B cell (primary cell): Measurements from ENCODE around the gene SMAD2. TPM values are rescaled to one million over a fixed set of nuclear protein-coding genes. Genes with fewer than 3 reads are reported as not detected.

Experiments used
- ATAC-seq: fragments of 200-7000 bp; cut with Tn5 transposase; one replicate; pipeline ENCODE4 v1.10.0; 2021; ENCODE audit warnings: low read depth, mild to moderate bottlenecking, moderate number of reproducible peaks, moderate library complexity
- CTCF ChIA-PET: fragments of 350-600 bp; sonication (Branson Sonifier 250); formaldehyde crosslinking; loops from one replicate; lab custom pipeline; 2021; ENCODE audit warnings: antibody characterized with exemption, inconsistent platforms; lab: Charles Lee
- POLR2A ChIA-PET: fragments of 350-600 bp; sonication (Branson Sonifier 250); formaldehyde crosslinking; loops from one replicate; lab custom pipeline; 2021; ENCODE audit warnings: antibody characterized with exemption; lab: Charles Lee
- DNase-seq: peaks from one replicate; pipeline ENCODE4 v3.0.0; 2013
- H2AFZ ChIP-seq: 2 replicates; pipeline ENCODE4 v1.6.1; 2012; ENCODE audit warnings: mild to moderate bottlenecking, low read depth, low read length; ENCODE audit not compliant: insufficient read depth, poor library complexity, severe bottlenecking
- H3K27ac ChIP-seq, 2 donors: 1 replicate in 1 of 2; 2 replicates in 1 of 2; pipeline ENCODE4 v1.5.1; 2012 to 2013; ENCODE audit warnings: low read length in 2 of 2, mild to moderate bottlenecking in 2 of 2, moderate library complexity in 1 of 2
- H3K27me3 ChIP-seq, 4 experiments: fragments of 200-600 bp in 1 of 4; sonication (generic) in 1 of 4; replicated peaks in 1 of 4; 1 replicate in 2 of 4; 2 replicates in 2 of 4; pipeline versions ENCODE4 v1.6.1 to v1.7.0; 2013 to 2016; ENCODE audit warnings: low read length in 3 of 4, mild to moderate bottlenecking in 2 of 4, mixed read lengths in 1 of 4, moderate library complexity in 1 of 4; ENCODE audit not compliant: insufficient read depth in 4 of 4, control insufficient read depth in 3 of 4; ENCODE audit errors: control extremely low read depth in 1 of 4
- H3K36me3 ChIP-seq, 2 experiments: replicated peaks in 1 of 2; 1 replicate in 1 of 2; 2 replicates in 1 of 2; pipeline versions ENCODE4 v1.6.1 to v1.7.1; 2013; ENCODE audit warnings: low read length in 1 of 2; ENCODE audit not compliant: insufficient read depth in 2 of 2, control insufficient read depth in 1 of 2; ENCODE audit errors: control extremely low read depth in 1 of 2, extremely low read depth in 1 of 2
- H3K4me1 ChIP-seq, 2 donors: fragments of 200-600 bp in 1 of 2; sonication (generic) in 1 of 2; 1 replicate in 1 of 2; 2 replicates in 1 of 2; pipeline versions ENCODE4 v1.5.1 to v1.6.1; 2013 to 2017; ENCODE audit warnings: low read length in 2 of 2; ENCODE audit not compliant: control insufficient read depth in 2 of 2, insufficient read depth in 2 of 2
- H3K4me2 ChIP-seq: replicated peaks from 2 replicates; pipeline ENCODE3; 2012; ENCODE audit warnings: mild to moderate bottlenecking, low read depth, low read length; ENCODE audit not compliant: poor library complexity, severe bottlenecking
- H3K4me3 ChIP-seq, 5 experiments: fragments of 200-600 bp in 1 of 5; sonication (generic) in 1 of 5; 1 replicate in 3 of 5; 2 replicates in 2 of 5; pipeline versions ENCODE4 v1.5.1 to v1.7.0; 2011 to 2016; ENCODE audit warnings: low read length in 4 of 5, mild to moderate bottlenecking in 4 of 5, low read depth in 2 of 5, control low read depth in 1 of 5, moderate library complexity in 1 of 5; ENCODE audit not compliant: insufficient read depth in 1 of 5; ENCODE audit errors: control extremely low read depth in 1 of 5, extremely low read depth in 1 of 5
- H3K79me2 ChIP-seq: fragments of 200-600 bp; sonication (generic); one replicate; pipeline ENCODE4 v1.6.0; 2016; ENCODE audit warnings: low read length; ENCODE audit not compliant: control insufficient read depth, insufficient read depth
- H3K9ac ChIP-seq: fragments of 200-600 bp; sonication (generic); 2 replicates; pipeline ENCODE4 v1.6.1; 2017; ENCODE audit warnings: mild to moderate bottlenecking, low read length, moderate library complexity
- H3K9me3 ChIP-seq, 3 donors: one replicate each; pipeline versions ENCODE4 v1.6.1 to v1.7.1; 2013; ENCODE audit warnings: low read length in 2 of 3; ENCODE audit not compliant: control insufficient read depth in 2 of 3, insufficient read depth in 1 of 3; ENCODE audit errors: control extremely low read depth in 1 of 3
- H4K20me1 ChIP-seq: 2 replicates; pipeline ENCODE4 v1.6.0; 2012; ENCODE audit warnings: mild to moderate bottlenecking, low read length; ENCODE audit not compliant: insufficient read depth, control insufficient read depth, poor library complexity, severe bottlenecking
- H3K27ac Mint-ChIP-seq: one replicate; pipeline ENCODE4 v1.8.0; 2021; ENCODE audit warnings: mixed read lengths
- H3K27me3 Mint-ChIP-seq: one replicate; pipeline ENCODE4 v1.8.0; 2021; ENCODE audit warnings: mixed read lengths
- H3K4me1 Mint-ChIP-seq: one replicate; pipeline ENCODE4 v1.8.0; 2021; ENCODE audit warnings: mixed read lengths
- H3K4me3 Mint-ChIP-seq: one replicate; pipeline ENCODE4 v1.8.0; 2021; ENCODE audit warnings: mixed read lengths
- H3K9me3 Mint-ChIP-seq: one replicate; pipeline ENCODE4 v1.8.0; 2022; ENCODE audit warnings: mixed read lengths; ENCODE audit not compliant: insufficient read depth
- EZH2 ChIP-seq: IDR thresholded peaks from 2 replicates; pipeline ENCODE4 v1.6.1; 2012; ENCODE audit warnings: borderline replicate concordance, low read depth, mild to moderate bottlenecking, moderate library complexity, low read length; ENCODE audit not compliant: insufficient read depth, poor library complexity, severe bottlenecking
- WGBS: methylation state at CpG from one replicate; pipeline ENCODE4 v1.1.5; 2013; ENCODE audit warnings: missing lambda C conversion rate; ENCODE audit not compliant: insufficient coverage; 5-methylcytosine and 5-hydroxymethylcytosine counted together
- intact Hi-C: fragments of 100-400 bp; cut with micrococcal nuclease; formaldehyde crosslinking; loops from one replicate; pipeline ENCODE4 v1.10.0; 2022
- polyA plus RNA-seq: library from polyadenylated mRNA; depleted of rRNA; stranded (reverse); fragments of >200 nt; gene quantifications from 2 replicates; pipeline ENCODE4 v1.2.3, GENCODE V29; 2012
- total RNA-seq, 2 donors: library from RNA; stranded (reverse); fragments of 120-200 nt in 1 of 2; gene quantifications; 1 replicate in 1 of 2; 2 replicates in 1 of 2; pipeline versions ENCODE4 v1.2.3 to v1.2.4, GENCODE V29; 2013 to 2022
- TF ChIP-seq, protein P1 (sequence below): fragments of 200-600 bp; IDR thresholded peaks from one replicate; pipeline ENCODE4 v1.8.0; 2022; ENCODE audit warnings: antibody characterized with exemption, mild to moderate bottlenecking

The SMAD2 gene
- total and polyA plus RNA-seq, 2 donors (not counting 1 experiment from before 2014, with no cell fraction given) = 23.4 to 139 TPM

DNA sequence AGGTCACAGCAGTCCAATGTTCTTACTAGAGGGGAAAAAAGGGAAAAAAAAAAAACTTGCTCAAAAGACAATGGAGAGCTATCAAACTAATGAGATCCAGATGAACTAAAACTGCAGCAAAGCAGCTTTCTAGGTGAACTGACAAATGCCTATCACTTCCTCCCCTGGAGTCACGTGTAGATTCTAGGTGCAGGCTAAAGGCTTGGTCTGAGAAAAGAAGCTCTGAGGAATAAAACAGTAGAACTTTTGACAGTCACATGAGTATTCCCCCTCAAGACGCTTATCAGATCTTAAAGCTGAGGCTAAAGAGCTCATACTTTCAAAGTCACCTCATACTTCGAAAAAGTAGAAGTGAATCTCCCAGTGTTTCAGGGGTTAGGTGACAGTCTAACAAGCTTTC lies 42.3 kb downstream of the SMAD2 start:
- WGBS = no CpG with 5 or more reads among the region's 3 CpGs
- no peak overlapping the region for H3K27ac ChIP-seq
- H3K4me2 ChIP-seq = no peak overlapping the region
- no peak overlapping the region for H3K4me3 Mint-ChIP-seq
- H3K79me2 ChIP-seq = peaks cover 9% of the 10 kb centered on the region
- ATAC-seq (no peak), DNase-seq (no peak)
- no peaks in the 10 kb centered on the region for H3K9me3 ChIP-seq
- peaks cover 80% of the 10 kb centered on the region for H4K20me1 ChIP-seq
- ChIA-PET POLR2A (no interaction called here), CTCF (no interaction called here)
- no peaks in the 10 kb centered on the region for H3K27me3 ChIP-seq
- H2AFZ ChIP-seq = no peak overlapping the region
- no peak overlapping the region for H3K27ac Mint-ChIP-seq
- H3K9ac ChIP-seq = no peak overlapping the region
- peaks cover 0 to 26% of the 10 kb centered on the region in 2 experiments for H3K36me3 ChIP-seq
- TF ChIP-seq, protein P1, sequence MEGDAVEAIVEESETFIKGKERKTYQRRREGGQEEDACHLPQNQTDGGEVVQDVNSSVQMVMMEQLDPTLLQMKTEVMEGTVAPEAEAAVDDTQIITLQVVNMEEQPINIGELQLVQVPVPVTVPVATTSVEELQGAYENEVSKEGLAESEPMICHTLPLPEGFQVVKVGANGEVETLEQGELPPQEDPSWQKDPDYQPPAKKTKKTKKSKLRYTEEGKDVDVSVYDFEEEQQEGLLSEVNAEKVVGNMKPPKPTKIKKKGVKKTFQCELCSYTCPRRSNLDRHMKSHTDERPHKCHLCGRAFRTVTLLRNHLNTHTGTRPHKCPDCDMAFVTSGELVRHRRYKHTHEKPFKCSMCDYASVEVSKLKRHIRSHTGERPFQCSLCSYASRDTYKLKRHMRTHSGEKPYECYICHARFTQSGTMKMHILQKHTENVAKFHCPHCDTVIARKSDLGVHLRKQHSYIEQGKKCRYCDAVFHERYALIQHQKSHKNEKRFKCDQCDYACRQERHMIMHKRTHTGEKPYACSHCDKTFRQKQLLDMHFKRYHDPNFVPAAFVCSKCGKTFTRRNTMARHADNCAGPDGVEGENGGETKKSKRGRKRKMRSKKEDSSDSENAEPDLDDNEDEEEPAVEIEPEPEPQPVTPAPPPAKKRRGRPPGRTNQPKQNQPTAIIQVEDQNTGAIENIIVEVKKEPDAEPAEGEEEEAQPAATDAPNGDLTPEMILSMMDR = no peak
- no peak for TF ChIP-seq EZH2
- intact Hi-C loops = no loop called here
- H3K4me1 ChIP-seq = no peaks in the 10 kb centered on the region
- H3K27me3 Mint-ChIP-seq = no peaks in the 10 kb centered on the region
- H3K4me3 ChIP-seq = no peak overlapping the region
- peaks cover 3% of the 10 kb centered on the region for H3K4me1 Mint-ChIP-seq
- H3K9me3 Mint-ChIP-seq = no peaks in the 10 kb centered on the region

DNA sequence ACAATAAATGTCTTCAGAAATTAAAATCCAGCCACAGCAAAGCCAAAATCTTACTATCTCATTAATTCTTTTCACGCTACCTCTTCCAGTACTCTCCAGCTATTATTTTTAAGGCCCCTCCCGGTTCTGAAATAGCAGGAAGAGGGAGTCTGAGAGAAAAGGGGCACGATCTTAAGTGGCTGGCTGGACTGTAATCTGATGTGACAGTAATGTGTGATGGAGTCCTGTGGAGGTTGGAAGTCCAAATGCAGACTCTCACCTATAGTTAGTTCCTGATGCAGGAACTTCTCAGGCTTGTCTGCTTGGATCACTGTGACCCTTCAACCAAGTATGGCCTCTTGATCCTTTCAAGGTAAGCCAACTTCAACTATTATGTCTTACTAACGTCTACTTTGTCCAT lies 43.2 kb downstream of the SMAD2 start:
- Histone ChIP-seq H3K9me3 (no peaks in the 10 kb centered on the region), H3K27me3 (no peaks in the 10 kb centered on the region), H3K9ac (no peak overlapping the region), H3K36me3 (peaks cover 0 to 28% of the 10 kb centered on the region in 2 experiments), H3K4me2 (no peak overlapping the region), H3K4me3 (no peak overlapping the region), H2AFZ (no peak overlapping the region), H3K27ac (no peak overlapping the region), H4K20me1 (peaks cover 72% of the 10 kb centered on the region), H3K79me2 (peaks cover 9% of the 10 kb centered on the region), H3K4me1 (no peaks in the 10 kb centered on the region)
- H3K27ac Mint-ChIP-seq = no peak overlapping the region
- no peaks in the 10 kb centered on the region for H3K9me3 Mint-ChIP-seq
- POLR2A ChIA-PET = no interaction called here
- TF ChIP-seq, protein P1 = no peak
- TF ChIP-seq EZH2 = no peak
- H3K27me3 Mint-ChIP-seq = no peaks in the 10 kb centered on the region
- no peak overlapping the region for H3K4me3 Mint-ChIP-seq
- DNase-seq (no peak), ATAC-seq (no peak)
- H3K4me1 Mint-ChIP-seq = peaks cover 3% of the 10 kb centered on the region
- 100% methylated on average over 1 of the region's 4 CpGs for WGBS
- intact Hi-C loops = no loop called here
- CTCF ChIA-PET = no interaction called here
